ENCODE data around the gene ZNF497.

Gene ZNF497

GRCh38 chr19:58382997-58383603, 20.5 kb upstream of the ZNF497 start:
- no peak overlapping the region for H3K27ac ChIP-seq (ENCODE audit: low read depth, low read length)
- H3K79me2 ChIP-seq (ENCODE audit: control insufficient read depth, low read length), result peaks cover 56% of the 10 kb centered on the region
- H3F3A ChIP-seq (ENCODE audit: control insufficient read depth, insufficient read depth), result 0 out of 2 replicates have a peak, but pooled peaks cover 2% of the 10 kb centered on the region
- H3K27me3 ChIP-seq (ENCODE audit: control insufficient read depth, low read length), result no peaks in the 10 kb centered on the region
- TF ChIP-seq EZH2phosphoT487 (IDR thresholded peaks at IDR 0.05; ENCODE audit: borderline replicate concordance, low read length), result no peak
- TF ChIP-seq, protein P1, sequence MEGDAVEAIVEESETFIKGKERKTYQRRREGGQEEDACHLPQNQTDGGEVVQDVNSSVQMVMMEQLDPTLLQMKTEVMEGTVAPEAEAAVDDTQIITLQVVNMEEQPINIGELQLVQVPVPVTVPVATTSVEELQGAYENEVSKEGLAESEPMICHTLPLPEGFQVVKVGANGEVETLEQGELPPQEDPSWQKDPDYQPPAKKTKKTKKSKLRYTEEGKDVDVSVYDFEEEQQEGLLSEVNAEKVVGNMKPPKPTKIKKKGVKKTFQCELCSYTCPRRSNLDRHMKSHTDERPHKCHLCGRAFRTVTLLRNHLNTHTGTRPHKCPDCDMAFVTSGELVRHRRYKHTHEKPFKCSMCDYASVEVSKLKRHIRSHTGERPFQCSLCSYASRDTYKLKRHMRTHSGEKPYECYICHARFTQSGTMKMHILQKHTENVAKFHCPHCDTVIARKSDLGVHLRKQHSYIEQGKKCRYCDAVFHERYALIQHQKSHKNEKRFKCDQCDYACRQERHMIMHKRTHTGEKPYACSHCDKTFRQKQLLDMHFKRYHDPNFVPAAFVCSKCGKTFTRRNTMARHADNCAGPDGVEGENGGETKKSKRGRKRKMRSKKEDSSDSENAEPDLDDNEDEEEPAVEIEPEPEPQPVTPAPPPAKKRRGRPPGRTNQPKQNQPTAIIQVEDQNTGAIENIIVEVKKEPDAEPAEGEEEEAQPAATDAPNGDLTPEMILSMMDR (IDR thresholded peaks at IDR 0.05; ENCODE audit: low read depth, low read length, poor library complexity, severe bottlenecking), result no peak
- H3K4me3 ChIP-seq (ENCODE audit: low read length), result no peak overlapping the region
- no peak overlapping the region; the same call in 1 of the 2 replicates for H3K4me2 ChIP-seq (ENCODE audit: low read length)
- no peaks in the 10 kb centered on the region for H3K9me2 ChIP-seq (replicated peaks; ENCODE audit: control insufficient read depth, low read length)
- peaks cover 7% of the 10 kb centered on the region for H4K20me1 ChIP-seq (ENCODE audit: control insufficient read depth, insufficient read depth, low read depth, low read length)
- no peaks in the 10 kb centered on the region for H3K9me3 ChIP-seq (ENCODE audit: control insufficient read depth, insufficient read depth, low read length)
- peaks cover 44% of the 10 kb centered on the region for H3K4me1 ChIP-seq (ENCODE audit: control insufficient read depth, low read length)
- peaks cover 10% of the 10 kb centered on the region for H3K36me3 ChIP-seq (ENCODE audit: control insufficient read depth, low read length)

DNA sequence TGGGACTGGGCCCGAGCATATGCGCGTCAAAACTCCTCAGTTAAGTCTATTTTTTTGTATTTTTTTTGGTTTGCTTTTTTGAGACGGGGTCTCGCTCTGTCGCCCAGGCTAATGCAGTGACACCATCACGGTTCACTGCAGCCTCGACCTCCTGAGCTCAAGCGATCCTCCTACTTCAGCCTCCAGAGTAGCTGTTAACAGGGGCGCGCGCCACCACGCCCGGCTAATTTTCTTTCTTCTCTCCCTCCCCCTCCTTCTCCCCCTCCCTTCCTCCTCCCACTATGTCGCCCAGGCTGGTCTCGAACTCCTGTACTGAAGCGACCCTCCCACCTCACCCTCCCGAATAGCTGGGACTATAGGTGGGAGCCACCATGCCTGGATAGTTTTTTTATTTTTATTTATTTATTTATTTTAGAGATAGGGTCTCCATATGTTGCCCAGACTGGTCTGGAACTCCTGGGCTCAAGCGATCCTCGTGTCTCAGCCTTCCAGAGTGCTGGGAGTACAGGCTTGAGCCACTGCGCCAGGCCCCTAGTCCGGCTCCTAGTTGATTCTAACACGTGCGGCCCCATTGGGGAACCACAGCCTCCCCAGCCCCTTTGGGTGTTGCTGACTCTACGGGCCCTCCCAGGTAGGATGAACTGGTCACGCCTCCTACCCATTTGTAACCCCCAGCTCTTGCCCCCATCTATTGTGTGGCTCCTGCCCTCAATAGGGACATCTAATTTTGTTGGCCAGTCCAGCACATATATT, 19.1 kb upstream of the ZNF497 start:
- no peaks in the 10 kb centered on the region for H4K20me1 ChIP-seq (ENCODE audit: control insufficient read depth, insufficient read depth, low read depth, low read length)
- H3K79me2 ChIP-seq (ENCODE audit: control insufficient read depth, low read length), result peaks cover 43% of the 10 kb centered on the region
- no peaks in the 10 kb centered on the region for H3K27me3 ChIP-seq (ENCODE audit: control insufficient read depth, low read length)
- H3K9me2 ChIP-seq (replicated peaks; ENCODE audit: control insufficient read depth, low read length), result no peaks in the 10 kb centered on the region
- H3K36me3 ChIP-seq (ENCODE audit: control insufficient read depth, low read length), result no peaks in the 10 kb centered on the region
- H3K4me3 ChIP-seq (ENCODE audit: low read length), result peak overlapping the region; percentile 75
- no peak for TF ChIP-seq EZH2phosphoT487 (IDR thresholded peaks at IDR 0.05; ENCODE audit: borderline replicate concordance, low read length)
- TF ChIP-seq, protein P1 (IDR thresholded peaks at IDR 0.05; ENCODE audit: low read depth, low read length, poor library complexity, severe bottlenecking), result no peak
- peaks cover 41% of the 10 kb centered on the region for H3K4me1 ChIP-seq (ENCODE audit: control insufficient read depth, low read length)
- no peaks in the 10 kb centered on the region for H3F3A ChIP-seq (ENCODE audit: control insufficient read depth, insufficient read depth)
- H3K4me2 ChIP-seq (ENCODE audit: low read length), result peak overlapping the region; percentile 82
- H3K27ac ChIP-seq (ENCODE audit: low read depth, low read length), result peak overlapping the region; percentile 41
- H3K9me3 ChIP-seq (ENCODE audit: control insufficient read depth, insufficient read depth, low read length), result no peaks in the 10 kb centered on the region

GRCh38 chr19:58380662-58381459, 18.3 kb upstream of the ZNF497 start, which contains the start of gene ZNF837:
Gene ZNF837, minus strand, starts transcription at chr19:58381030. Its CDS starts 11,698 bp downstream, at chr19:58369332.
- TF ChIP-seq EZH2phosphoT487 (IDR thresholded peaks at IDR 0.05; ENCODE audit: borderline replicate concordance, low read length), result no peak
- TF ChIP-seq, protein P1 (IDR thresholded peaks at IDR 0.05; ENCODE audit: low read depth, low read length, poor library complexity, severe bottlenecking), result no peak
- H3K36me3 ChIP-seq (ENCODE audit: control insufficient read depth, low read length), result no peaks in the 10 kb centered on the region
- H3K79me2 ChIP-seq (ENCODE audit: control insufficient read depth, low read length), result peaks cover 35% of the 10 kb centered on the region
- H3K4me1 ChIP-seq (ENCODE audit: control insufficient read depth, low read length), result peaks cover 35% of the 10 kb centered on the region
- no peaks in the 10 kb centered on the region for H3K27me3 ChIP-seq (ENCODE audit: control insufficient read depth, low read length)
- no peaks in the 10 kb centered on the region for H3K9me2 ChIP-seq (replicated peaks; ENCODE audit: control insufficient read depth, low read length)
- no peaks in the 10 kb centered on the region for H3K9me3 ChIP-seq (ENCODE audit: control insufficient read depth, insufficient read depth, low read length)
- H3F3A ChIP-seq (ENCODE audit: control insufficient read depth, insufficient read depth), result no peaks in the 10 kb centered on the region
- peak within 1 kb of the TSS; percentile 67 for H3K27ac ChIP-seq (ENCODE audit: low read depth, low read length)
- peak within 1 kb of the TSS; percentile 75 for H3K4me3 ChIP-seq (ENCODE audit: low read length)
- peak within 1 kb of the TSS; percentile 82 for H3K4me2 ChIP-seq (ENCODE audit: low read length)
- H4K20me1 ChIP-seq (ENCODE audit: control insufficient read depth, insufficient read depth, low read depth, low read length), result no peaks in the 10 kb centered on the region
